Measurements from ENCODE around the gene UNC13A. TPM values are rescaled to one million over a fixed set of nuclear protein-coding genes. Genes with fewer than 3 reads are reported as not detected.

Gene UNC13A
- total RNA-seq, 6 experiments from 2014 or later, result 0.02 TPM; not detected in 5

DNA sequence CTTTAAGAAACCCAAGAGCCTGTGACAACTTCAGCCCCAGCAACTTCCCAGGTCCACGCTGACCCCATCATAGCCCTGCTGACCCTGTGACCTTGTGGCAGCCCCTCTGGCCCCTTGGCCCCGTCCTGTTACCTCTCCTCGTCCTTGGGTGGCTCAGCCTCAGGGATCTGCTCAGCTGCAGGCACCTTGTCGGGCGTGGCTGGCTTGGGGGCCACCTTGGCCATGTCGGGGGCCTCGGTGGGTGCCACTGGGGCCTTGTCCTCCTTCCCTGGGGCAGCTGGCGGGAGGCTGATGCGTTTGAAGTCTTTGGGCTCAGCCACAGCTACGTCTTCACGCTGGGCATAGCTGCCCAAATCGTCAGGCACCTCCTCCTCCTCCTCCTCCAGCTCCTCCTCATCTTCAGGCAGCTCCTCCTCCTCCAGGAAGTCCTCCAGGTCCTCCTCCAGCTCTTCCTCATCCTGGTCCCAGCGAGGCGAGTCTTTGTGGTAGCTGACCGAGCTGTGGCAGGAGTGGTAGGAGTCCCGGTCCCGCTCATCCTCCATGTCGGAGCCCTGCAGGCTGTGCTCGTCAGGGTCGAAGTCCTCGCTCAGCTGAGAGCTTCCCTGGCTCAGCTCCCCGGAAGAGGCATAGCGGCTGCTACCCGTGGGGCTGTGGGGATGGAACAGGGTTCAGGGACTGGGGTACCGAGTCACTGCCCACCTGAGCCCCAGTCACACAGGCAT is 32.2 kb downstream of the UNC13A start:
- H3K4me3 ChIP-seq, result no peak overlapping the region
- intact Hi-C loops (cut with DNase I), result no loop called here
- no peak overlapping the region for H3K27ac ChIP-seq
- peak in 1 of 4 donors; percentile 29 for ATAC-seq
- H3K27me3 ChIP-seq, result no peaks in the 10 kb centered on the region
- H3K36me3 ChIP-seq, result no peaks in the 10 kb centered on the region
- no peaks in the 10 kb centered on the region for H3K4me1 ChIP-seq
- no peak for TF ChIP-seq POLR2A (IDR thresholded peaks at IDR 0.05)
- TF ChIP-seq CTCF (IDR thresholded peaks at IDR 0.05), result no peak
- no peaks in the 10 kb centered on the region for H3K9me3 ChIP-seq
- DNase-seq, result no peak
- 66% methylated on average over 12 of the region's 25 CpGs for WGBS (ENCODE audit: insufficient coverage, low coverage, low lambda C conversion rate, missing lambda C conversion rate)

GRCh38 chr19:17654993-17655392 is 33.2 kb downstream of the UNC13A start:
- H3K9me3 ChIP-seq, result no peaks in the 10 kb centered on the region
- peak in 1 of 4 donors; percentile 39 for ATAC-seq
- no peaks in the 10 kb centered on the region for H3K27me3 ChIP-seq
- no peaks in the 10 kb centered on the region for H3K36me3 ChIP-seq
- no peaks in the 10 kb centered on the region for H3K4me1 ChIP-seq
- intact Hi-C loops (cut with DNase I), result no loop called here
- H3K27ac ChIP-seq, result no peak overlapping the region
- TF ChIP-seq CTCF (IDR thresholded peaks at IDR 0.05), result no peak
- no peak for TF ChIP-seq POLR2A (IDR thresholded peaks at IDR 0.05)
- 64% methylated on average over 2 of the region's 9 CpGs for WGBS (ENCODE audit: insufficient coverage, low coverage, low lambda C conversion rate, missing lambda C conversion rate)
- no peak for DNase-seq
- H3K4me3 ChIP-seq, result no peak overlapping the region

GRCh38 chr19:17652627-17653026 is 35.5 kb downstream of the UNC13A start:
- 93% methylated on average over 4 of the region's 4 CpGs for WGBS (ENCODE audit: insufficient coverage, low coverage, low lambda C conversion rate, missing lambda C conversion rate)
- Histone ChIP-seq H3K36me3 (no peaks in the 10 kb centered on the region), H3K27me3 (no peaks in the 10 kb centered on the region), H3K4me3 (no peak overlapping the region), H3K4me1 (no peaks in the 10 kb centered on the region), H3K27ac (no peak overlapping the region), H3K9me3 (no peaks in the 10 kb centered on the region)
- no peak for ATAC-seq
- intact Hi-C loops (cut with DNase I), result no loop called here
- DNase-seq, result no peak
- TF ChIP-seq POLR2A (IDR thresholded peaks at IDR 0.05) (no peak), CTCF (IDR thresholded peaks at IDR 0.05) (no peak)

- intact Hi-C loops (cut with DNase I), result no loop called here
- WGBS (ENCODE audit: insufficient coverage, low coverage, low lambda C conversion rate, missing lambda C conversion rate), result 40% methylated on average over 1 of the region's 12 CpGs
- no peak overlapping the region for H3K4me3 ChIP-seq
- no peak for ATAC-seq
- H3K27me3 ChIP-seq, result no peaks in the 10 kb centered on the region
- H3K27ac ChIP-seq, result no peak overlapping the region
- H3K9me3 ChIP-seq, result no peaks in the 10 kb centered on the region
- no peak for TF ChIP-seq POLR2A (IDR thresholded peaks at IDR 0.05)
- TF ChIP-seq CTCF (IDR thresholded peaks at IDR 0.05), result no peak
- no peak for DNase-seq
- no peaks in the 10 kb centered on the region for H3K4me1 ChIP-seq
- no peaks in the 10 kb centered on the region for H3K36me3 ChIP-seq
Measured at GRCh38 chr19:17648786-17649185, 39.4 kb downstream of the UNC13A start.
